H1 (cell line): Measurements from ENCODE around the gene ITLN1. TPM values are rescaled to one million over a fixed set of nuclear protein-coding genes. Genes with fewer than 3 reads are reported as not detected.

Source experiments
- CTCF ChIA-PET: fragments of 300-600 bp; sonication (Branson Sonifier 250); formaldehyde crosslinking; loops from one replicate; lab custom pipeline; 2021; ENCODE audit not compliant: partially characterized antibody; lab: Charles Lee
- POLR2A ChIA-PET: fragments of 300-600 bp; sonication (Branson Sonifier 250); formaldehyde crosslinking; loops from one replicate; lab custom pipeline; 2021; ENCODE audit warnings: inconsistent platforms; ENCODE audit not compliant: partially characterized antibody; lab: Charles Lee
- DNase-seq, 2 experiments: peaks; one replicate each; pipeline versions ENCODE4 v3.0.0 to v3.0.0-alpha.2; 2010 to 2022; ENCODE audit warnings: low spot score in 2 of 2, low read depth in 1 of 2, mixed read lengths in 1 of 2
- FAIRE-seq: peaks from 2 replicates; lab custom pipeline; 2011; peaks lifted over from hg19 to GRCh38; lab: Jason Lieb, UNC
- H2AFZ ChIP-seq: 2 replicates; pipeline ENCODE4 v1.8.1; 2012; ENCODE audit warnings: low read length, inconsistent platforms
- H2AK5ac ChIP-seq: 2 replicates; pipeline ENCODE4 v1.6.1; 2013; ENCODE audit warnings: low read depth, low read length
- H2BK120ac ChIP-seq: replicated peaks from 2 replicates; pipeline ENCODE3; 2013; ENCODE audit warnings: low read depth, low read length, inconsistent platforms
- H2BK12ac ChIP-seq: 2 replicates; pipeline ENCODE4 v1.6.1; 2013; ENCODE audit warnings: low read depth, low read length
- H2BK15ac ChIP-seq: 2 replicates; pipeline ENCODE4 v1.6.1; 2013; ENCODE audit warnings: low read length
- H2BK20ac ChIP-seq: 2 replicates; pipeline ENCODE4 v1.6.1; 2013; ENCODE audit warnings: low read length
- H2BK5ac ChIP-seq: 2 replicates; pipeline ENCODE4 v1.6.1; 2013; ENCODE audit warnings: low read depth, low read length
- H3K14ac ChIP-seq: 2 replicates; pipeline ENCODE4 v1.6.1; 2013; ENCODE audit warnings: inconsistent platforms; ENCODE audit not compliant: insufficient read length
- H3K18ac ChIP-seq: 2 replicates; pipeline ENCODE4 v1.6.1; 2013; ENCODE audit warnings: low read length; ENCODE audit errors: extremely low read depth
- H3K23ac ChIP-seq: 2 replicates; pipeline ENCODE4 v1.6.1; 2013; ENCODE audit warnings: inconsistent platforms; ENCODE audit not compliant: insufficient read length
- H3K23me2 ChIP-seq: 2 replicates; pipeline ENCODE4 v1.6.1; 2013; ENCODE audit warnings: low read depth, low read length
- H3K27ac ChIP-seq: 2 replicates; pipeline ENCODE4 v1.6.1; 2011; ENCODE audit warnings: low read depth, low read length, inconsistent platforms
- H3K27me3 ChIP-seq, 4 experiments: replicated peaks in 1 of 4; 1 replicate in 1 of 4; 2 replicates in 3 of 4; pipeline versions ENCODE4 v1.6.1 to v1.8.1; 2011 to 2013; ENCODE audit warnings: low read length in 3 of 4, mild to moderate bottlenecking in 3 of 4, inconsistent platforms in 2 of 4, mixed read lengths in 2 of 4, moderate library complexity in 1 of 4; ENCODE audit not compliant: control insufficient read depth in 3 of 4, insufficient read depth in 3 of 4; ENCODE audit errors: extremely low read depth in 1 of 4
- H3K36me3 ChIP-seq, 4 experiments: 2 replicates each; pipeline versions ENCODE4 v1.6.1 to v1.8.1; 2011 to 2013; ENCODE audit warnings: mild to moderate bottlenecking in 4 of 4, low read length in 3 of 4, moderate library complexity in 2 of 4, control low read depth in 1 of 4, inconsistent platforms in 1 of 4; ENCODE audit not compliant: insufficient read depth in 4 of 4, control insufficient read depth in 2 of 4
- H3K4ac ChIP-seq: replicated peaks from 2 replicates; pipeline ENCODE3; 2013; ENCODE audit warnings: low read length, low read depth, mixed read lengths, inconsistent platforms; ENCODE audit not compliant: insufficient read length
- H3K4me1 ChIP-seq, 4 experiments: replicated peaks in 1 of 4; 1 replicate in 1 of 4; 2 replicates in 3 of 4; pipeline versions ENCODE4 v1.6.1 to v1.8.1; 2011 to 2013; ENCODE audit warnings: low read length in 3 of 4, inconsistent platforms in 2 of 4, mixed read lengths in 1 of 4; ENCODE audit not compliant: insufficient read depth in 4 of 4, control insufficient read depth in 3 of 4
- H3K4me2 ChIP-seq, 2 experiments: 2 replicates each; pipeline versions ENCODE4 v1.6.1 to v1.8.1; 2011 to 2013; ENCODE audit warnings: low read depth in 2 of 2, low read length in 2 of 2, control low read depth in 1 of 2, inconsistent platforms in 1 of 2, mild to moderate bottlenecking in 1 of 2; ENCODE audit not compliant: insufficient read depth in 1 of 2
- H3K4me3 ChIP-seq, 4 experiments: fragments of 200-600, 300-600 bp in 1 of 4; sonication (generic), shearing (Covaris generic), sonication (Bioruptor Twin) in 1 of 4; 2 replicates each; pipeline versions ENCODE4 v1.5.1 to v1.8.1; 2011 to 2016; ENCODE audit warnings: low read length in 4 of 4, low read depth in 3 of 4, control low read depth in 2 of 4, inconsistent platforms in 2 of 4, mild to moderate bottlenecking in 2 of 4, mixed read lengths in 1 of 4, moderate library complexity in 1 of 4; ENCODE audit not compliant: insufficient read depth in 2 of 4; ENCODE audit errors: extremely low read depth in 1 of 4
- H3K56ac ChIP-seq: replicated peaks from 2 replicates; pipeline ENCODE3; 2013; ENCODE audit warnings: low read depth, mild to moderate bottlenecking, mixed read lengths, low read length, inconsistent platforms; ENCODE audit not compliant: insufficient read length
- H3K79me1 ChIP-seq: 2 replicates; pipeline ENCODE4 v1.6.1; 2013; ENCODE audit warnings: low read depth, low read length, control low read depth
- H3K79me2 ChIP-seq, 2 experiments: 2 replicates each; pipeline versions ENCODE4 v1.6.1 to v1.8.1; 2012 to 2013; ENCODE audit warnings: low read length in 2 of 2, mild to moderate bottlenecking in 2 of 2, inconsistent platforms in 1 of 2; ENCODE audit not compliant: insufficient read depth in 2 of 2, control insufficient read depth in 1 of 2
- H3K9ac ChIP-seq, 4 experiments: replicated peaks in 1 of 4; 1 replicate in 1 of 4; 2 replicates in 3 of 4; pipeline versions ENCODE4 v1.6.1 to v1.8.1; 2011 to 2013; ENCODE audit warnings: low read depth in 3 of 4, low read length in 3 of 4, control low read depth in 2 of 4, mild to moderate bottlenecking in 2 of 4, moderate library complexity in 2 of 4, inconsistent platforms in 1 of 4; ENCODE audit errors: extremely low read depth in 1 of 4
- H3K9me3 ChIP-seq, 2 experiments: 2 replicates each; pipeline versions ENCODE4 v1.6.1 to v1.8.1; 2012 to 2013; ENCODE audit warnings: mild to moderate bottlenecking in 2 of 2, moderate library complexity in 2 of 2, control low read depth in 1 of 2, inconsistent platforms in 1 of 2, low read depth in 1 of 2, low read length in 1 of 2, mixed read lengths in 1 of 2; ENCODE audit not compliant: insufficient read depth in 2 of 2
- H4K20me1 ChIP-seq, 2 experiments: replicated peaks in 1 of 2; 2 replicates each; pipeline versions ENCODE3 to v1.8.1; 2011 to 2013; ENCODE audit warnings: inconsistent platforms in 2 of 2, low read length in 2 of 2, mild to moderate bottlenecking in 1 of 2; ENCODE audit not compliant: insufficient read depth in 2 of 2, control insufficient read depth in 1 of 2
- H4K5ac ChIP-seq: 2 replicates; pipeline ENCODE4 v1.6.1; 2013; ENCODE audit warnings: low read length, low read depth, mixed read lengths, inconsistent platforms; ENCODE audit not compliant: insufficient read length
- H4K8ac ChIP-seq: 2 replicates; pipeline ENCODE4 v1.8.0; 2013; ENCODE audit warnings: mild to moderate bottlenecking, moderate library complexity, low read length, inconsistent platforms; ENCODE audit not compliant: insufficient read depth; ENCODE audit errors: extremely low read depth
- H4K91ac ChIP-seq: replicated peaks from 2 replicates; pipeline ENCODE3; 2013; ENCODE audit warnings: low read length, mixed read lengths, inconsistent platforms; ENCODE audit not compliant: insufficient read length
- CEBPB ChIP-seq: IDR thresholded peaks from 2 replicates; pipeline ENCODE4 v1.6.1; 2012; ENCODE audit warnings: low read depth, low read length
- CTBP2 ChIP-seq: IDR thresholded peaks from 2 replicates; pipeline ENCODE4 v1.7.0; 2011; ENCODE audit warnings: borderline replicate concordance, mild to moderate bottlenecking, moderate library complexity, mixed read lengths, low read length; ENCODE audit not compliant: insufficient read depth, insufficient read length
- SIN3A ChIP-seq, 2 experiments: IDR thresholded peaks in 1 of 2; conservative IDR thresholded peaks in 1 of 2; 2 replicates each; pipeline ENCODE4 v1.6.1; 2011 to 2012; ENCODE audit warnings: low read length in 2 of 2, improper control_type of control experiment in 1 of 2, low read depth in 1 of 2, mild to moderate bottlenecking in 1 of 2
- SIRT6 ChIP-seq: IDR thresholded peaks from one replicate; pipeline ENCODE4 v1.7.1; 2012; ENCODE audit warnings: low read length, inconsistent platforms
- SRF ChIP-seq: IDR thresholded peaks from 2 replicates; pipeline ENCODE4 v1.6.1; 2011; ENCODE audit warnings: mild to moderate bottlenecking, low read depth, low read length, moderate library complexity
- TEAD4 ChIP-seq: IDR thresholded peaks from 2 replicates; pipeline ENCODE4 v1.6.1; 2012; ENCODE audit warnings: low read depth, low read length, inconsistent platforms, mixed read lengths
- WGBS, 2 experiments: shearing (Covaris generic) in 1 of 2; methylation state at CpG; one replicate each; pipeline versions ENCODE4 v1.1.6 to v1.1.7; 2013 to 2015; ENCODE audit warnings: low lambda C conversion rate in 2 of 2, mixed read lengths in 2 of 2, inconsistent platforms in 1 of 2, low coverage in 1 of 2, missing lambda C conversion rate in 1 of 2; ENCODE audit not compliant: insufficient replicate concordance in 2 of 2, insufficient coverage in 1 of 2, insufficient read length in 1 of 2; ENCODE audit errors: extremely low coverage in 1 of 2, missing lambda C conversion rate in 1 of 2; 5-methylcytosine and 5-hydroxymethylcytosine counted together
- polyA plus RNA-seq, 7 experiments: library from polyadenylated mRNA; depleted of rRNA in 3 of 7; stranded (reverse) in 5 of 7; unstranded in 2 of 7; fragments of >200 nt in 5 of 7; fragments of 200-250 nt in 2 of 7; gene quantifications; 1 replicate in 5 of 7; 2 replicates in 1 of 7; 4 replicates in 1 of 7; pipeline versions ENCODE4 v1.2.1 to v1.2.3, GENCODE V29; 2011 to 2013; ENCODE audit warnings: missing spikeins in 2 of 7, mixed read lengths in 2 of 7
- total RNA-seq: library from RNA; stranded (reverse); fragmentation: NEBNext Ultra II Directional; extraction: Animal tissue kit (Norgen Biotek cat#: 25700); gene quantifications from 2 replicates; pipeline ENCODE4 v1.2.1, GENCODE V29; 2021
- TF ChIP-seq, protein P1 (sequence below): IDR thresholded peaks from 2 replicates; pipeline ENCODE4 v1.6.1; 2011; ENCODE audit warnings: low read depth, mild to moderate bottlenecking, low read length; ENCODE audit not compliant: insufficient read depth

The ITLN1 gene
- total and polyA plus RNA-seq, 2 of the 8 experiments (the other 6 are each of a cell fraction or from before 2014, with no cell fraction given): not detected

- Histone ChIP-seq H3K4me1 (peaks cover 0 to 2% (median 0%) of the 10 kb centered on the region in 4 experiments; a peak in 1 of 7 replicates), H3K23me2 (no peaks in the 10 kb centered on the region)
- TF ChIP-seq, protein P1, sequence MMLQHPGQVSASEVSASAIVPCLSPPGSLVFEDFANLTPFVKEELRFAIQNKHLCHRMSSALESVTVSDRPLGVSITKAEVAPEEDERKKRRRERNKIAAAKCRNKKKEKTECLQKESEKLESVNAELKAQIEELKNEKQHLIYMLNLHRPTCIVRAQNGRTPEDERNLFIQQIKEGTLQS: no peak
- TF ChIP-seq CEBPB (no peak), SIN3A (conservative IDR thresholded peaks at IDR 0.05 in 1 of 2, IDR thresholded peaks at IDR 0.05 in 1 of 2; ENCODE audit: low read depth in 1 of 2, low read length in 2 of 2) (no peak), CTBP2 (no peak), SRF (no peak), SIRT6 (no peak), TEAD4 (no peak)
- TF ChIP-seq, all 59 proteins: peak for 0
- Histone ChIP-seq H3K27me3 (no peaks in the 10 kb centered on the region), H2BK20ac (no peak overlapping the region), H3K79me1 (no peaks in the 10 kb centered on the region), H3K23ac (no peak overlapping the region), H4K91ac (no peak overlapping the region), H3K36me3 (no peaks in the 10 kb centered on the region), H3K4me2 (no peak overlapping the region), H2BK12ac (no peak overlapping the region), H3K14ac (no peak overlapping the region), H3K18ac (no peak overlapping the region), H2AK5ac (no peak overlapping the region), H3K9ac (no peak overlapping the region), H4K20me1 (no peaks in the 10 kb centered on the region), H2AFZ (no peak overlapping the region), H3K56ac (no peak overlapping the region), H3K4ac (no peak overlapping the region), H2BK5ac (no peak overlapping the region), H3K27ac (no peak overlapping the region), H2BK120ac (no peak overlapping the region), H4K5ac (no peak overlapping the region), H3K9me3 (no peaks in the 10 kb centered on the region), H4K8ac (no peak overlapping the region), H2BK15ac (no peak overlapping the region), H3K4me3 (no peak overlapping the region), H3K79me2 (no peaks in the 10 kb centered on the region)
- CTCF ChIA-PET: interaction anchor here (0.9 to 5.5 kb wide), 12 partner anchors 11 to 123 kb away, joined by 3 to 35 read pairs (median 4); partner anchors contain the start of gene ITLN2
- DNase-seq: no peak
- 94% methylated on average over 5 of the region's 5 CpGs; no CpG with 5 or more reads in 1 of the 2 experiments for WGBS, 2 experiments
- no peak for FAIRE-seq
- POLR2A ChIA-PET: no interaction called here
Observed at GRCh38 chr1:160865337-160865736, 19.6 kb downstream of the ITLN1 start.
